ENCODE measurements around the gene IKBKG.
"Not testable (repeated sequence)": the region's sequence is repeated elsewhere in the genome, so short reads cannot be mapped to it uniquely, and the experiment has no call there.

The IKBKG gene

GRCh38 chrX:154605566-154605965 is 58.1 kb downstream of the IKBKG start:
- no peak for TF ChIP-seq CTCF (conservative IDR thresholded peaks at IDR 0.05; ENCODE audit: low read depth)
- ChIA-PET CTCF (no interaction called here), POLR2A (ENCODE audit: low non-redundant PET) (no interaction called here)
- no peak for DNase-seq (ENCODE audit: low spot score)
- H3K27ac ChIP-seq = peak overlapping the region; percentile 98; the same call in 1 of the 2 replicates

GRCh38 chrX:154607370-154607769 is 60.0 kb downstream of the IKBKG start:
- DNase-seq (ENCODE audit: low spot score) = no peak
- CTCF ChIA-PET = interaction anchor here (0.6 kb wide), 1 partner anchor 106 kb away, joined by 4 read pairs; no protein-coding TSS in a partner anchor
- no peak for TF ChIP-seq CTCF (conservative IDR thresholded peaks at IDR 0.05; ENCODE audit: low read depth)
- no peak overlapping the region for H3K27ac ChIP-seq
- POLR2A ChIA-PET (ENCODE audit: low non-redundant PET) = no interaction called here

GRCh38 chrX:154607976-154608375 is 60.6 kb downstream of the IKBKG start:
- CTCF ChIA-PET; POLR2A ChIA-PET (ENCODE audit: low non-redundant PET); DNase-seq (ENCODE audit: low spot score); H3K27ac ChIP-seq: not testable (repeated sequence)

- H3K27ac ChIP-seq; DNase-seq (ENCODE audit: low spot score); CTCF ChIA-PET; POLR2A ChIA-PET (ENCODE audit: low non-redundant PET): not testable (repeated sequence)
These were observed 61.4 kb downstream of the IKBKG start for GRCh38 chrX:154608823-154609222.

- H3K27ac ChIP-seq; DNase-seq (ENCODE audit: low spot score); CTCF ChIA-PET; POLR2A ChIA-PET (ENCODE audit: low non-redundant PET): not testable (repeated sequence)
These were observed 63.7 kb downstream of the IKBKG start for GRCh38 chrX:154611146-154611545.

- H3K27ac ChIP-seq; POLR2A ChIA-PET (ENCODE audit: low non-redundant PET); CTCF ChIA-PET; DNase-seq (ENCODE audit: low spot score): not testable (repeated sequence)
These were observed 66.2 kb downstream of the IKBKG start for GRCh38 chrX:154613586-154613985.
